HepG2 (cell line): ENCODE measurements around the gene APOC4. TPM values are rescaled to one million over a fixed set of nuclear protein-coding genes. Genes with fewer than 3 reads are reported as not detected.

Experiments used
- ATAC-seq: fragments of 200-7000 bp; cut with Tn5 transposase; 3 replicates; pipeline ENCODE4 v1.9.1; 2020; ENCODE audit warnings: mild to moderate bottlenecking, moderate library complexity
- Bru-seq: library from RNA; stranded (reverse); fragments of 400-500 nt; gene quantifications from one replicate; lab custom pipeline; 2021; lab: Mats Ljungman, UMichigan
- BruChase-seq, 2 experiments: library from RNA; stranded (reverse); fragments of 400-500 nt; gene quantifications; one replicate each; lab custom pipeline; 2021; lab: Mats Ljungman, UMichigan
- BruUV-seq: library from RNA; stranded (reverse); fragments of 400-500 nt; replicated peaks from 2 replicates; lab custom pipeline; 2021; lab: Mats Ljungman, UMichigan
- CTCF ChIA-PET: fragments of 300-600 bp; formaldehyde crosslinking; extraction: SDS; loops from one replicate; lab custom pipeline; 2021; ENCODE audit warnings: low total read pairs, inconsistent platforms, low intra/inter-chr PET ratio; lab: Yijun Ruan, JAX
- POLR2A ChIA-PET: fragments of 350-600 bp; sonication (Branson Sonifier 250); formaldehyde crosslinking; loops from one replicate; lab custom pipeline; 2020; ENCODE audit warnings: antibody characterized with exemption, inconsistent platforms; lab: Yijun Ruan, JAX
- DNase-seq: peaks from one replicate; pipeline ENCODE4 v3.0.0-alpha.2; 2015; ENCODE audit warnings: low spot score
- FAIRE-seq: peaks from 3 replicates; lab custom pipeline; 2011; peaks lifted over from hg19 to GRCh38; lab: Jason Lieb, UNC
- H2AFZ ChIP-seq: one replicate; pipeline ENCODE4 v1.6.1; 2011; ENCODE audit warnings: low read length, inconsistent platforms
- H3K27ac ChIP-seq: fragments of 300-600 bp; 3 replicates; pipeline ENCODE4 v1.8.0; 2011; ENCODE audit warnings: mixed run types, mild to moderate bottlenecking, mixed read lengths, low read length, inconsistent platforms; ENCODE audit not compliant: insufficient read depth; ENCODE audit errors: extremely low read length
- H3K27me3 ChIP-seq, 2 experiments: fragments of 200-600 bp in 1 of 2; 2 replicates in 1 of 2; 3 replicates in 1 of 2; pipeline versions ENCODE4 v1.6.0 to v1.8.0; 2011; ENCODE audit warnings: low read length in 2 of 2, mild to moderate bottlenecking in 2 of 2, moderate library complexity in 2 of 2, inconsistent platforms in 1 of 2; ENCODE audit not compliant: insufficient read depth in 2 of 2, control insufficient read depth in 1 of 2
- H3K36me3 ChIP-seq, 2 experiments: fragments of 200-600 bp in 1 of 2; replicated peaks in 1 of 2; 2 replicates in 1 of 2; 3 replicates in 1 of 2; pipeline versions ENCODE4 v1.5.1 to v1.8.0; 2011; ENCODE audit warnings: low read length in 2 of 2, inconsistent platforms in 1 of 2; ENCODE audit not compliant: insufficient read depth in 2 of 2, control insufficient read depth in 1 of 2
- H3K4me1 ChIP-seq: 2 replicates; pipeline ENCODE4 v1.5.1; 2012; ENCODE audit warnings: low read length, inconsistent platforms; ENCODE audit not compliant: insufficient read depth
- H3K4me2 ChIP-seq: 2 replicates; pipeline ENCODE4 v1.6.0; 2011; ENCODE audit warnings: low read depth, low read length, inconsistent platforms
- H3K4me3 ChIP-seq, 3 experiments: fragments of 200-600 bp in 1 of 3; sonication (generic), shearing (Covaris generic) in 1 of 3; replicated peaks in 1 of 3; 2 replicates each; pipeline ENCODE4 v1.5.1; 2011 to 2016; ENCODE audit warnings: low read length in 3 of 3, inconsistent platforms in 2 of 3, low read depth in 2 of 3, mild to moderate bottlenecking in 2 of 3, control low read depth in 1 of 3, mixed read lengths in 1 of 3; ENCODE audit not compliant: insufficient read depth in 1 of 3
- H3K79me2 ChIP-seq: one replicate; pipeline ENCODE4 v1.6.1; 2011; ENCODE audit warnings: low read length, inconsistent platforms; ENCODE audit not compliant: insufficient read depth
- H3K9ac ChIP-seq: 2 replicates; pipeline ENCODE4 v1.6.0; 2011; ENCODE audit warnings: mild to moderate bottlenecking, low read depth, low read length, inconsistent platforms; ENCODE audit not compliant: insufficient read depth
- H3K9me3 ChIP-seq: 2 replicates; pipeline ENCODE4 v1.5.1; 2012; ENCODE audit warnings: mild to moderate bottlenecking, low read length
- H4K20me1 ChIP-seq: 2 replicates; pipeline ENCODE4 v1.6.0; 2011; ENCODE audit warnings: inconsistent platforms, mild to moderate bottlenecking, low read length, moderate library complexity; ENCODE audit not compliant: insufficient read depth
- SETDB1 ChIP-seq: sonication (generic); formaldehyde crosslinking; IDR thresholded peaks from 2 replicates; pipeline ENCODE4 v1.5.1; 2020; ENCODE audit warnings: missing genetic modification reagents, mild to moderate bottlenecking, borderline replicate concordance
- SKIL ChIP-seq: sonication (generic); formaldehyde crosslinking; IDR thresholded peaks from 2 replicates; pipeline ENCODE4 v1.8.0; 2022; ENCODE audit warnings: missing genetic modification reagents, mild to moderate bottlenecking, moderate library complexity, borderline replicate concordance
- TCF7 ChIP-seq: sonication (generic); IDR thresholded peaks from 2 replicates; pipeline ENCODE4 v1.6.1; 2016; ENCODE audit warnings: antibody characterized with exemption, low read depth
- U2AF1 ChIP-seq: fragments of 200-400 bp; formaldehyde crosslinking; optimal IDR thresholded peaks from 2 replicates; pipeline ENCODE3; 2017; ENCODE audit warnings: mild to moderate bottlenecking, low read depth, low read length
- ZMYM3 ChIP-seq: sonication (generic); formaldehyde crosslinking; IDR thresholded peaks from 2 replicates; pipeline ENCODE4 v1.5.1; 2020; ENCODE audit warnings: mild to moderate bottlenecking, missing genetic modification reagents
- ZNF281 ChIP-seq: sonication (generic); formaldehyde crosslinking; IDR thresholded peaks from 2 replicates; pipeline ENCODE4 v1.4.0; 2020; ENCODE audit warnings: missing genetic modification reagents, borderline replicate concordance
- ZNF484 ChIP-seq: sonication (generic); formaldehyde crosslinking; IDR thresholded peaks from 2 replicates; pipeline ENCODE4 v1.5.1; 2020; ENCODE audit warnings: mild to moderate bottlenecking, low read depth, missing genetic modification reagents, borderline replicate concordance
- ZNF687 ChIP-seq: sonication (generic); formaldehyde crosslinking; IDR thresholded peaks from 2 replicates; pipeline ENCODE4 v1.5.1; 2020; ENCODE audit warnings: mild to moderate bottlenecking, missing genetic modification reagents, moderate library complexity
- WGBS: methylation state at CpG from one replicate; pipeline ENCODE4 v1.1.6; 2017; ENCODE audit warnings: low lambda C conversion rate; 5-methylcytosine and 5-hydroxymethylcytosine counted together
- in situ Hi-C: cut with HindIII; loops from 2 replicates; pipeline ENCODE4 v1.10.0; 2017; ENCODE audit warnings: low pct_unique_long_range_greater_than_20kb; ENCODE audit not compliant: extremely low pct_ligation_motif_present
- intact Hi-C: fragments of 100-400 bp; cut with micrococcal nuclease; formaldehyde crosslinking; loops from one replicate; pipeline ENCODE4 v1.10.0; 2022; ENCODE audit not compliant: unreplicated experiment
- long read RNA-seq, 2 experiments: library from RNA in 1 of 2; library from polyadenylated mRNA in 1 of 2; stranded (forward) in 1 of 2; unstranded in 1 of 2; transcript quantifications; one replicate each; pipeline ENCODE4 v2.0.0, GENCODE V29; 2019 to 2022
- polyA minus RNA-seq, 3 experiments: library from RNA; depleted of rRNA, polyadenylated mRNA; stranded (reverse); fragments of >200 nt; gene quantifications; 2 replicates each; pipeline ENCODE4 v1.2.3, GENCODE V29; 2011; ENCODE audit warnings: low replicate concordance in 1 of 3
- polyA plus RNA-seq, 8 experiments: library from polyadenylated mRNA; depleted of rRNA in 3 of 8; stranded (reverse) in 7 of 8; unstranded in 1 of 8; fragments of >200 nt; fragmentation: Illumina TruSeq in 4 of 8; extraction: Trizol in 4 of 8; gene quantifications; 2 replicates each; pipeline versions ENCODE4 v1.2.1 to v1.2.3, GENCODE V29; 2011 to 2016; ENCODE audit warnings: low read depth in 4 of 8, missing spikeins in 1 of 8, mixed read lengths in 1 of 8; ENCODE audit not compliant: insufficient read depth in 1 of 8
- total RNA-seq, 5 experiments: library from RNA; depleted of rRNA; stranded (reverse); fragments of >200 nt; fragmentation: Illumina TruSeq; extraction: Trizol; gene quantifications; 2 replicates each; pipeline ENCODE4 v1.2.3, GENCODE V29; 2016; ENCODE audit warnings: low read depth in 1 of 5

Gene APOC4
- 0.46 TPM in 1 of 2 replicates, not detected in the other for total RNA-seq (2016; rRNA removed; fragmentation: Illumina TruSeq; extraction: Trizol)
- 0.79 TPM in 1 of 2 replicates, not detected in the other for total RNA-seq (2016; cell fraction: cytosol; rRNA removed; fragmentation: Illumina TruSeq; extraction: Trizol; ENCODE audit: low read depth)
- 1.1 TPM in 1 of 2 replicates, not detected in the other for total RNA-seq (2016; cell fraction: insoluble cytoplasmic fraction; rRNA removed; fragmentation: Illumina TruSeq; extraction: Trizol)
- 0.49 and 0.72 TPM in 2 replicates for total RNA-seq (2016; cell fraction: membrane; rRNA removed; fragmentation: Illumina TruSeq; extraction: Trizol)
- total RNA-seq (2016; cell fraction: nucleus; rRNA removed; fragmentation: Illumina TruSeq; extraction: Trizol): not detected in 2 replicates
- polyA plus RNA-seq (2011; rRNA removed): not detected in 2 replicates
- polyA plus RNA-seq (2011; cell fraction: cytosol; rRNA removed): not detected in 2 replicates
- not detected in 2 replicates for polyA plus RNA-seq (2011; cell fraction: nucleus; rRNA removed)
- not detected in 2 replicates for polyA plus RNA-seq (2012)
- polyA plus RNA-seq (2016; cell fraction: cytosol; fragmentation: Illumina TruSeq; extraction: Trizol; ENCODE audit: low read depth): 0.45 and 0.79 TPM in 2 replicates
- polyA plus RNA-seq (2016; cell fraction: insoluble cytoplasmic fraction; fragmentation: Illumina TruSeq; extraction: Trizol; ENCODE audit: low read depth): not detected in 2 replicates
- 0.41 TPM in 1 of 2 replicates, not detected in the other for polyA plus RNA-seq (2016; cell fraction: membrane; fragmentation: Illumina TruSeq; extraction: Trizol; ENCODE audit: low read depth)
- polyA plus RNA-seq (2016; cell fraction: nucleus; fragmentation: Illumina TruSeq; extraction: Trizol; ENCODE audit: insufficient read depth, low read depth): not detected in 2 replicates
- not detected in 2 replicates for polyA minus RNA-seq (2011; rRNA and poly(A)+ RNA removed; ENCODE audit: low replicate concordance)
- not detected in 2 replicates for polyA minus RNA-seq (2011; cell fraction: cytosol; rRNA and poly(A)+ RNA removed)
- polyA minus RNA-seq (2011; cell fraction: nucleus; rRNA and poly(A)+ RNA removed): not detected in 2 replicates
- percentile 42 among the genes with signal in this experiment for Bru-seq, nascent RNA
- BruChase-seq, experiment 1, labeled RNA remaining after a 6-hour chase: percentile 41 among the genes with signal in this experiment
- percentile 49 among the genes with signal in this experiment for BruChase-seq, experiment 2, labeled RNA remaining after a 2-hour chase
- long read RNA-seq, experiment 1, partial matches to known transcripts: 0 of 1 reads
- long read RNA-seq, experiment 1, other reads (novel, unspliced or antisense): 1 of 1 reads
- long read RNA-seq, experiment 2: 0 reads

GRCh38 chr19:44942067-44942571 lies at the start of gene APOC4:
APOC4 (plus strand) TSS chr19:44942237; CDS start chr19:44942278, 41 bp downstream.
- WGBS: 90% methylated on average over 9 of the region's 14 CpGs
- CTCF ChIA-PET: interaction anchor here (0.8 kb wide), 1 partner anchor 31 kb away, joined by 4 read pairs; no protein-coding TSS in a partner anchor
- no peak for TF ChIP-seq U2AF1
- no peak for TF ChIP-seq SETDB1 (CRISPR knock-in tag)
- TF ChIP-seq TCF7: 0 out of 2 replicates have a peak, but pooled peaks have one; percentile 0
- TF ChIP-seq ZNF687 (CRISPR knock-in tag): peak; percentile 44; the same call in 1 of the 2 replicates
- no peak for TF ChIP-seq ZNF484
- TF ChIP-seq ZNF281: 0 out of 2 replicates have a peak, but pooled peaks have one; percentile 39
- TF ChIP-seq SKIL (CRISPR knock-in tag): 0 out of 2 replicates have a peak, but pooled peaks have one; percentile 20
- peak; percentile 15; the same call in 1 of the 2 replicates for TF ChIP-seq ZMYM3 (CRISPR knock-in tag)

More at GRCh38 chr19:44942067-44942571, at the start of gene APOC4:
- Histone ChIP-seq H3K9ac (peak within 1 kb of the TSS; percentile 22; the same call in 1 of the 2 replicates), H3K4me1 (peaks cover 77% of the 10 kb centered on the region), H3K4me3 (no peak within 1 kb of the TSS), H3K79me2 (peaks cover 13% of the 10 kb centered on the region), H3K9me3 (no peaks in the 10 kb centered on the region), H3K4me2 (no peak within 1 kb of the TSS), H3K27me3 (no peaks in the 10 kb centered on the region; a peak in 1 of 5 replicates), H3K36me3 (no peaks in the 10 kb centered on the region), H2AFZ (no peak within 1 kb of the TSS), H4K20me1 (no peaks in the 10 kb centered on the region), H3K27ac (peak within 1 kb of the TSS; percentile 7)
- FAIRE-seq: no peak
- intact Hi-C loops (no loop called here), in situ Hi-C loops (no loop called here)
- BruUV-seq: no TSS peak
- POLR2A ChIA-PET: no interaction called here
- no peak for ATAC-seq
- no peak for DNase-seq
